ENCODE results near the gene NDEL1.

GRCh38 chr17:8391711-8392110, 44.0 kb upstream of the NDEL1 start:
- TF ChIP-seq, protein P1, sequence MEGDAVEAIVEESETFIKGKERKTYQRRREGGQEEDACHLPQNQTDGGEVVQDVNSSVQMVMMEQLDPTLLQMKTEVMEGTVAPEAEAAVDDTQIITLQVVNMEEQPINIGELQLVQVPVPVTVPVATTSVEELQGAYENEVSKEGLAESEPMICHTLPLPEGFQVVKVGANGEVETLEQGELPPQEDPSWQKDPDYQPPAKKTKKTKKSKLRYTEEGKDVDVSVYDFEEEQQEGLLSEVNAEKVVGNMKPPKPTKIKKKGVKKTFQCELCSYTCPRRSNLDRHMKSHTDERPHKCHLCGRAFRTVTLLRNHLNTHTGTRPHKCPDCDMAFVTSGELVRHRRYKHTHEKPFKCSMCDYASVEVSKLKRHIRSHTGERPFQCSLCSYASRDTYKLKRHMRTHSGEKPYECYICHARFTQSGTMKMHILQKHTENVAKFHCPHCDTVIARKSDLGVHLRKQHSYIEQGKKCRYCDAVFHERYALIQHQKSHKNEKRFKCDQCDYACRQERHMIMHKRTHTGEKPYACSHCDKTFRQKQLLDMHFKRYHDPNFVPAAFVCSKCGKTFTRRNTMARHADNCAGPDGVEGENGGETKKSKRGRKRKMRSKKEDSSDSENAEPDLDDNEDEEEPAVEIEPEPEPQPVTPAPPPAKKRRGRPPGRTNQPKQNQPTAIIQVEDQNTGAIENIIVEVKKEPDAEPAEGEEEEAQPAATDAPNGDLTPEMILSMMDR (IDR thresholded peaks at IDR 0.05): no peak
- no peak for TF ChIP-seq POLR2A (IDR thresholded peaks at IDR 0.05)
